Measurements from ENCODE around the gene MAP7D2.

GRCh38 chrX:20016616-20016945, 100.1 kb downstream of the MAP7D2 start:
- TF ChIP-seq POLR2AphosphoS5 (IDR thresholded peaks at IDR 0.05) (no peak), POLR2A (IDR thresholded peaks at IDR 0.05) (no peak)

Data from transverse colon (tissue), 3 donors.